Spleen (tissue), 7 donors: ENCODE results near the gene CRAT.

Source experiments
- CTCF ChIP-seq, 11 experiments: fragments of 200-600 bp in 7 of 11; fragments of 450-650 bp in 4 of 11; sonication (generic) in 4 of 11; IDR thresholded peaks in 8 of 11; conservative IDR thresholded peaks in 3 of 11; 1 replicate in 7 of 11; 2 replicates in 4 of 11; pipeline versions ENCODE4 v1.4.0 to v1.8.0; 2016 to 2021; ENCODE audit warnings: antibody characterized with exemption in 11 of 11, inconsistent platforms in 4 of 11, mild to moderate bottlenecking in 1 of 11
- POLR2AphosphoS5 ChIP-seq, 3 donors: sonication (generic); formaldehyde crosslinking; IDR thresholded peaks; one replicate each; pipeline ENCODE4 v1.5.1; 2017; ENCODE audit warnings: antibody characterized with exemption in 3 of 3
- donor health status: DM: no; HTN: no; CAD: no; lungs with moderate emphysema.
- donor health status: DM: no; HTN: no; CAD: no.
- donor health status: DM: no; HTN: no; CAD: no.

GRCh38 chr9:129139233-129139992, 28.8 kb upstream of the CRAT start:
- TF ChIP-seq CTCF (IDR thresholded peaks at IDR 0.05 in 8 of 11, conservative IDR thresholded peaks at IDR 0.05 in 3 of 11) (peak; percentile 90 to 98 (median 93)), POLR2AphosphoS5 (IDR thresholded peaks at IDR 0.05) (peak in 1 of 3 donors; percentile 6)
